ENCODE measurements around the gene TLK1.

Gene TLK1

GRCh38 chr2:171150694-171151285, 9.9 kb downstream of the TLK1 start:
- Histone ChIP-seq H3K27me3 (no peaks in the 10 kb centered on the region), H3K4me3 (ENCODE audit: low read depth, low read length) (no peak overlapping the region), H3K4me1 (no peaks in the 10 kb centered on the region), H3K9me3 (no peaks in the 10 kb centered on the region), H3K36me3 (no peaks in the 10 kb centered on the region)
- TF ChIP-seq CTCF (IDR thresholded peaks at IDR 0.05; ENCODE audit: low read depth, low read length) = no peak
- DNase-seq = no peak

- no peak for TF ChIP-seq CTCF (IDR thresholded peaks at IDR 0.05; ENCODE audit: low read depth, low read length)
- no peaks in the 10 kb centered on the region for H3K36me3 ChIP-seq
- H3K4me3 ChIP-seq (ENCODE audit: low read depth, low read length) = no peak overlapping the region
- no peaks in the 10 kb centered on the region for H3K9me3 ChIP-seq
- DNase-seq = no peak
- no peaks in the 10 kb centered on the region for H3K27me3 ChIP-seq
- no peaks in the 10 kb centered on the region for H3K4me1 ChIP-seq
Observed at GRCh38 chr2:171149986-171150693, 10.6 kb downstream of the TLK1 start.

GRCh38 chr2:171149171-171149938, 11.3 kb downstream of the TLK1 start:
- no peaks in the 10 kb centered on the region for H3K36me3 ChIP-seq
- no peak for DNase-seq
- no peaks in the 10 kb centered on the region for H3K9me3 ChIP-seq
- no peak for TF ChIP-seq CTCF (IDR thresholded peaks at IDR 0.05; ENCODE audit: low read depth, low read length)
- no peaks in the 10 kb centered on the region for H3K27me3 ChIP-seq
- no peak overlapping the region for H3K4me3 ChIP-seq (ENCODE audit: low read depth, low read length)
- H3K4me1 ChIP-seq = no peaks in the 10 kb centered on the region

GRCh38 chr2:171147081-171147480, 13.6 kb downstream of the TLK1 start:
- H3K4me3 ChIP-seq (ENCODE audit: low read depth, low read length) = no peak overlapping the region
- no peak for TF ChIP-seq CTCF (IDR thresholded peaks at IDR 0.05; ENCODE audit: low read depth, low read length)
- H3K27me3 ChIP-seq = no peaks in the 10 kb centered on the region
- no peaks in the 10 kb centered on the region for H3K9me3 ChIP-seq
- H3K36me3 ChIP-seq = no peaks in the 10 kb centered on the region
- no peak for DNase-seq
- H3K4me1 ChIP-seq = no peaks in the 10 kb centered on the region

GRCh38 chr2:171146633-171147032, 14.1 kb downstream of the TLK1 start:
- DNase-seq = no peak
- H3K27me3 ChIP-seq = no peaks in the 10 kb centered on the region
- no peak for TF ChIP-seq CTCF (IDR thresholded peaks at IDR 0.05; ENCODE audit: low read depth, low read length)

GRCh38 chr2:171146071-171146470, 14.6 kb downstream of the TLK1 start:
- no peaks in the 10 kb centered on the region for H3K27me3 ChIP-seq
- H3K4me3 ChIP-seq (ENCODE audit: low read depth, low read length) = no peak overlapping the region
- H3K36me3 ChIP-seq = no peaks in the 10 kb centered on the region
- H3K9me3 ChIP-seq = no peaks in the 10 kb centered on the region
- H3K4me1 ChIP-seq = no peaks in the 10 kb centered on the region
- no peak for DNase-seq
- no peak for TF ChIP-seq CTCF (IDR thresholded peaks at IDR 0.05; ENCODE audit: low read depth, low read length)

More at GRCh38 chr2:171146633-171147032, 14.1 kb downstream of the TLK1 start:
- H3K9me3 ChIP-seq = no peaks in the 10 kb centered on the region
- H3K4me1 ChIP-seq = no peaks in the 10 kb centered on the region
- H3K4me3 ChIP-seq (ENCODE audit: low read depth, low read length) = no peak overlapping the region
- no peaks in the 10 kb centered on the region for H3K36me3 ChIP-seq

Data from BE2C (cell line).